ENCODE data around the gene TMIGD3.

DNA sequence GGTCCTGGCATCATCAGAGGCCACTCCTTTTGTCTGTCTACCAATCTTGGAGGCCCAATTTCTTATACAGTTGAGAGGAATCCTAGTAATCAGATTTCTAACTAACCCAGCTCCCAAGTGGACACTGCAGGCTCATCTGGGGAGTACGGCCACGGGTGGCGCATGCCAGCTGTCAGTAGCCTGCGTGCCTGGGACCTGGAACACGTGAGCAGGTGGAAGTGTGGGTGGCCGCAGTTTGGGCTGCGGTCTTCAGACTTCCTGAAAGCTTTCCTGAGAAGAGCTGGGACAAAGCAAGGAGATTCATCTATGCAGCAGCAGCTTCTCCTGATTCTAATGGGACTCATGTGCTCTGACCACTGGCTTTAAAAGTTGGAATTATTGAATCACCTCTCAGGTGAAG is 12.4 kb downstream of the TMIGD3 start:
- TF ChIP-seq, protein P1, sequence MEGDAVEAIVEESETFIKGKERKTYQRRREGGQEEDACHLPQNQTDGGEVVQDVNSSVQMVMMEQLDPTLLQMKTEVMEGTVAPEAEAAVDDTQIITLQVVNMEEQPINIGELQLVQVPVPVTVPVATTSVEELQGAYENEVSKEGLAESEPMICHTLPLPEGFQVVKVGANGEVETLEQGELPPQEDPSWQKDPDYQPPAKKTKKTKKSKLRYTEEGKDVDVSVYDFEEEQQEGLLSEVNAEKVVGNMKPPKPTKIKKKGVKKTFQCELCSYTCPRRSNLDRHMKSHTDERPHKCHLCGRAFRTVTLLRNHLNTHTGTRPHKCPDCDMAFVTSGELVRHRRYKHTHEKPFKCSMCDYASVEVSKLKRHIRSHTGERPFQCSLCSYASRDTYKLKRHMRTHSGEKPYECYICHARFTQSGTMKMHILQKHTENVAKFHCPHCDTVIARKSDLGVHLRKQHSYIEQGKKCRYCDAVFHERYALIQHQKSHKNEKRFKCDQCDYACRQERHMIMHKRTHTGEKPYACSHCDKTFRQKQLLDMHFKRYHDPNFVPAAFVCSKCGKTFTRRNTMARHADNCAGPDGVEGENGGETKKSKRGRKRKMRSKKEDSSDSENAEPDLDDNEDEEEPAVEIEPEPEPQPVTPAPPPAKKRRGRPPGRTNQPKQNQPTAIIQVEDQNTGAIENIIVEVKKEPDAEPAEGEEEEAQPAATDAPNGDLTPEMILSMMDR (IDR thresholded peaks at IDR 0.05; ENCODE audit: low read depth, low read length, poor library complexity, severe bottlenecking), result no peak
- TF ChIP-seq EZH2phosphoT487 (IDR thresholded peaks at IDR 0.05; ENCODE audit: borderline replicate concordance, low read length), result no peak
